ENCODE data around the gene C11orf24. TPM values are rescaled to one million over a fixed set of nuclear protein-coding genes. Genes with fewer than 3 reads are reported as not detected.

The C11orf24 gene
- total RNA-seq, 1 experiment from 2014 or later = 53.7 TPM

DNA sequence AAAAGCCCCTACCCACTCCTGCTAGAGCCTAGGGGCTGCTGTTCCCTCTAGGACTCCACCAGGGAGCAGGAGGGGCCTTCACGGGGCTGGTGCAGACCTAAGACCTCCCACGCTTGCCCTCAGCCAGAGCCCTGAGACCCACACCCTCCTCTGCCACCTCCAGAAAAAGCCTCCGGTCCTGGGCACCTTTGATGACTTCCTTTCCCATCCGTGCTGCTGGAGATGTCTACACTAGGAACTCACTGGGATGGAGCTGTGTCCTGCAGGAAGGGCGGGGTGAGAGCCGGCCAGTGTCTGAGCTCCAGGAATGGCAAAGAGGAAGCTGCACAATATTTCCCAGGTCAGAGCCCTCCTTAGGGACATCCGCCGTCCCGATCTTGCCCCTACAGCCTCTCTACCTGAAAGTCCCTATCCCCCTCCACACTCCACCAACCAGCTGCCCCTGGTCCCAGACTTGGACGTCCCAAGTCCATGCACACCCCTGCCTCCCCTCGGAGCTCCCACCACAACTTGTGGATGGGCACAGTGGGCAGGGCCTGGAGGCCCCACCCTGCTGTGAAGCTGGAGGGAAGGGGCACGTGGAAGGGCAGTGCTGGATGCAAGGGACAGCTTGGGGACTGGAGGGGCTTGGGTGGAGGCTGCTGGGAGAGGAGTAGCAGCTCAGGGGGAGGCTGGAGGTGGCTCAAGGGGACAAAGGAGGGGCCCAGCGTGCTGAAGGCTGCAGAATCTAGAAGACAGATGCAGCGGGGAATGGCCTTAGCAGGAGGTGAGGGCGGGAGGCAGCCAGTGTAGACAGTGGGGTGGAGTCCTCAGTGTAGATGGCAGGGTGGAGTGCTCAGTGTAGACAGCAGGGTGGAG lies 27.1 kb upstream of the C11orf24 start:
- no peak overlapping the region for H3K4me3 Mint-ChIP-seq
- TF ChIP-seq TCF7 (CRISPR knock-in tag; IDR thresholded peaks at IDR 0.05; ENCODE audit: low read depth) = no peak
- TF ChIP-seq, protein P1, sequence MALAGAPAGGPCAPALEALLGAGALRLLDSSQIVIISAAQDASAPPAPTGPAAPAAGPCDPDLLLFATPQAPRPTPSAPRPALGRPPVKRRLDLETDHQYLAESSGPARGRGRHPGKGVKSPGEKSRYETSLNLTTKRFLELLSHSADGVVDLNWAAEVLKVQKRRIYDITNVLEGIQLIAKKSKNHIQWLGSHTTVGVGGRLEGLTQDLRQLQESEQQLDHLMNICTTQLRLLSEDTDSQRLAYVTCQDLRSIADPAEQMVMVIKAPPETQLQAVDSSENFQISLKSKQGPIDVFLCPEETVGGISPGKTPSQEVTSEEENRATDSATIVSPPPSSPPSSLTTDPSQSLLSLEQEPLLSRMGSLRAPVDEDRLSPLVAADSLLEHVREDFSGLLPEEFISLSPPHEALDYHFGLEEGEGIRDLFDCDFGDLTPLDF (CRISPR knock-in tag; IDR thresholded peaks at IDR 0.05) = no peak
- TF ChIP-seq, protein P2, sequence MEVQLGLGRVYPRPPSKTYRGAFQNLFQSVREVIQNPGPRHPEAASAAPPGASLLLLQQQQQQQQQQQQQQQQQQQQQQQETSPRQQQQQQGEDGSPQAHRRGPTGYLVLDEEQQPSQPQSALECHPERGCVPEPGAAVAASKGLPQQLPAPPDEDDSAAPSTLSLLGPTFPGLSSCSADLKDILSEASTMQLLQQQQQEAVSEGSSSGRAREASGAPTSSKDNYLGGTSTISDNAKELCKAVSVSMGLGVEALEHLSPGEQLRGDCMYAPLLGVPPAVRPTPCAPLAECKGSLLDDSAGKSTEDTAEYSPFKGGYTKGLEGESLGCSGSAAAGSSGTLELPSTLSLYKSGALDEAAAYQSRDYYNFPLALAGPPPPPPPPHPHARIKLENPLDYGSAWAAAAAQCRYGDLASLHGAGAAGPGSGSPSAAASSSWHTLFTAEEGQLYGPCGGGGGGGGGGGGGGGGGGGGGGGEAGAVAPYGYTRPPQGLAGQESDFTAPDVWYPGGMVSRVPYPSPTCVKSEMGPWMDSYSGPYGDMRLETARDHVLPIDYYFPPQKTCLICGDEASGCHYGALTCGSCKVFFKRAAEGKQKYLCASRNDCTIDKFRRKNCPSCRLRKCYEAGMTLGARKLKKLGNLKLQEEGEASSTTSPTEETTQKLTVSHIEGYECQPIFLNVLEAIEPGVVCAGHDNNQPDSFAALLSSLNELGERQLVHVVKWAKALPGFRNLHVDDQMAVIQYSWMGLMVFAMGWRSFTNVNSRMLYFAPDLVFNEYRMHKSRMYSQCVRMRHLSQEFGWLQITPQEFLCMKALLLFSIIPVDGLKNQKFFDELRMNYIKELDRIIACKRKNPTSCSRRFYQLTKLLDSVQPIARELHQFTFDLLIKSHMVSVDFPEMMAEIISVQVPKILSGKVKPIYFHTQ (CRISPR knock-in tag; IDR thresholded peaks at IDR 0.05) = no peak
- no peak for TF ChIP-seq MXD4 (CRISPR knock-in tag; IDR thresholded peaks at IDR 0.05; ENCODE audit: borderline replicate concordance)
- TF ChIP-seq ZNF219 (CRISPR knock-in tag; IDR thresholded peaks at IDR 0.05; ENCODE audit: borderline replicate concordance) = no peak
- no peak for TF ChIP-seq RORB (CRISPR knock-in tag; IDR thresholded peaks at IDR 0.05)
- TF ChIP-seq NFE2L1 (CRISPR knock-in tag; IDR thresholded peaks at IDR 0.05) = no peak
- TF ChIP-seq ATF1 (CRISPR knock-in tag; IDR thresholded peaks at IDR 0.05) = no peak
- no peak for TF ChIP-seq FOXJ3 (CRISPR knock-in tag; IDR thresholded peaks at IDR 0.05; ENCODE audit: borderline replicate concordance)
- no peak for TF ChIP-seq ZBTB21 (CRISPR knock-in tag; IDR thresholded peaks at IDR 0.05; ENCODE audit: borderline replicate concordance)
- TF ChIP-seq, protein P3, sequence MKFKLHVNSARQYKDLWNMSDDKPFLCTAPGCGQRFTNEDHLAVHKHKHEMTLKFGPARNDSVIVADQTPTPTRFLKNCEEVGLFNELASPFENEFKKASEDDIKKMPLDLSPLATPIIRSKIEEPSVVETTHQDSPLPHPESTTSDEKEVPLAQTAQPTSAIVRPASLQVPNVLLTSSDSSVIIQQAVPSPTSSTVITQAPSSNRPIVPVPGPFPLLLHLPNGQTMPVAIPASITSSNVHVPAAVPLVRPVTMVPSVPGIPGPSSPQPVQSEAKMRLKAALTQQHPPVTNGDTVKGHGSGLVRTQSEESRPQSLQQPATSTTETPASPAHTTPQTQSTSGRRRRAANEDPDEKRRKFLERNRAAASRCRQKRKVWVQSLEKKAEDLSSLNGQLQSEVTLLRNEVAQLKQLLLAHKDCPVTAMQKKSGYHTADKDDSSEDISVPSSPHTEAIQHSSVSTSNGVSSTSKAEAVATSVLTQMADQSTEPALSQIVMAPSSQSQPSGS (CRISPR knock-in tag; IDR thresholded peaks at IDR 0.05; ENCODE audit: borderline replicate concordance, low read depth) = no peak
- no peak for TF ChIP-seq TEAD1 (CRISPR knock-in tag; IDR thresholded peaks at IDR 0.05)
- no peak for TF ChIP-seq TP53 (CRISPR knock-in tag; IDR thresholded peaks at IDR 0.05)
- TF ChIP-seq, protein P4, sequence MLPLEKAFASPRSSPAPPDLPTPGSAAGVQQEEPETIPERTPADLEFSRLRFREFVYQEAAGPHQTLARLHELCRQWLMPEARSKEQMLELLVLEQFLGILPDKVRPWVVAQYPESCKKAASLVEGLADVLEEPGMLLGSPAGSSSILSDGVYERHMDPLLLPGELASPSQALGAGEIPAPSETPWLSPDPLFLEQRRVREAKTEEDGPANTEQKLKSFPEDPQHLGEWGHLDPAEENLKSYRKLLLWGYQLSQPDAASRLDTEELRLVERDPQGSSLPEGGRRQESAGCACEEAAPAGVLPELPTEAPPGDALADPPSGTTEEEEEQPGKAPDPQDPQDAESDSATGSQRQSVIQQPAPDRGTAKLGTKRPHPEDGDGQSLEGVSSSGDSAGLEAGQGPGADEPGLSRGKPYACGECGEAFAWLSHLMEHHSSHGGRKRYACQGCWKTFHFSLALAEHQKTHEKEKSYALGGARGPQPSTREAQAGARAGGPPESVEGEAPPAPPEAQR (CRISPR knock-in tag; IDR thresholded peaks at IDR 0.05) = no peak
- TF ChIP-seq NR3C1 (CRISPR knock-in tag; conservative IDR thresholded peaks at IDR 0.05; ENCODE audit: low read depth) = no peak
- no peak for TF ChIP-seq ZNF121 (CRISPR knock-in tag; IDR thresholded peaks at IDR 0.05)
- TF ChIP-seq ZNF396 (CRISPR knock-in tag; IDR thresholded peaks at IDR 0.05; ENCODE audit: borderline replicate concordance) = no peak
- H3K4me1 Mint-ChIP-seq = no peaks in the 10 kb centered on the region
- H3K27ac Mint-ChIP-seq = no peak overlapping the region
- ChIA-PET CTCF (interaction anchor here (0.6 to 6.1 kb wide), 39 partner anchors 8 to 161 kb away, joined by 3 to 111 read pairs (median 5); partner anchors contain the start of genes C11orf24 and PPP6R3), POLR2A (interaction anchor here (0.6 to 1.2 kb wide), 3 partner anchors 25 to 41 kb away, joined by 3 to 5 read pairs (median 3); no protein-coding TSS in a partner anchor)
- H3K36me3 Mint-ChIP-seq = peaks cover 9% of the 10 kb centered on the region
- ATAC-seq = no peak
- no peak for DNase-seq (ENCODE audit: low spot score)
- peaks cover 2% of the 10 kb centered on the region for H3K27me3 Mint-ChIP-seq (ENCODE audit: low read depth)
- H3K9me3 Mint-ChIP-seq = peaks cover 9% of the 10 kb centered on the region

All from WTC11 (cell line).